Ectodermal cell (in vitro differentiated cells): ENCODE measurements around the gene KIAA1217.

ENCODE experiments used
- H3K27ac ChIP-seq: 2 replicates; pipeline ENCODE4 v1.7.0; 2013; ENCODE audit warnings: mild to moderate bottlenecking, low read depth, low read length; ENCODE audit not compliant: insufficient read depth, poor library complexity, severe bottlenecking
- H3K27me3 ChIP-seq: 2 replicates; pipeline ENCODE4 v1.7.0; 2013; ENCODE audit warnings: mild to moderate bottlenecking, low read length; ENCODE audit not compliant: insufficient read depth, control insufficient read depth, poor library complexity, severe bottlenecking
- H3K36me3 ChIP-seq: one replicate; pipeline ENCODE4 v1.7.0; 2013; ENCODE audit warnings: low read length; ENCODE audit not compliant: control insufficient read depth, insufficient read depth
- H3K4me1 ChIP-seq: one replicate; pipeline ENCODE4 v1.7.0; 2013; ENCODE audit warnings: low read length; ENCODE audit not compliant: control insufficient read depth, insufficient read depth
- H3K4me3 ChIP-seq: 2 replicates; pipeline ENCODE4 v1.7.0; 2013; ENCODE audit warnings: low read depth, low read length, control low read depth; ENCODE audit not compliant: insufficient read depth
- H3K9me3 ChIP-seq: 2 replicates; pipeline ENCODE4 v1.7.0; 2013; ENCODE audit warnings: mild to moderate bottlenecking, low read length, moderate library complexity; ENCODE audit not compliant: control insufficient read depth
- WGBS, 2 experiments: methylation state at CpG; one replicate each; pipeline ENCODE4 v1.1.7; 2013; ENCODE audit warnings: missing lambda C conversion rate in 2 of 2; 5-methylcytosine and 5-hydroxymethylcytosine counted together

The KIAA1217 gene

GRCh38 chr10:24378126-24378920 is 169.4 kb downstream of the KIAA1217 start:
- 92 to 94% methylated on average over 6 of the region's 6 CpGs for WGBS, 2 experiments
- Histone ChIP-seq H3K27ac (no peak overlapping the region), H3K4me3 (no peak overlapping the region), H3K9me3 (no peaks in the 10 kb centered on the region), H3K36me3 (no peaks in the 10 kb centered on the region), H3K4me1 (no peaks in the 10 kb centered on the region), H3K27me3 (no peaks in the 10 kb centered on the region)

- 91 to 95% methylated on average over 8 to 9 of the region's 9 CpGs for WGBS, 2 experiments
- H3K27ac ChIP-seq, result no peak overlapping the region
- no peaks in the 10 kb centered on the region for H3K27me3 ChIP-seq
- H3K36me3 ChIP-seq, result no peaks in the 10 kb centered on the region
- H3K4me3 ChIP-seq, result no peak overlapping the region
- no peaks in the 10 kb centered on the region for H3K4me1 ChIP-seq
- H3K9me3 ChIP-seq, result no peaks in the 10 kb centered on the region
These were observed 172.5 kb downstream of the KIAA1217 start for GRCh38 chr10:24381235-24382010.

- Histone ChIP-seq H3K27me3 (no peaks in the 10 kb centered on the region), H3K4me3 (no peak overlapping the region), H3K9me3 (no peaks in the 10 kb centered on the region), H3K36me3 (no peaks in the 10 kb centered on the region), H3K4me1 (no peaks in the 10 kb centered on the region), H3K27ac (no peak overlapping the region)
- WGBS, 2 experiments, result 94 to 95% methylated on average over 3 of the region's 3 CpGs
These were observed 173.1 kb downstream of the KIAA1217 start for GRCh38 chr10:24382045-24382444.

- H3K9me3 ChIP-seq, result no peaks in the 10 kb centered on the region
- no peaks in the 10 kb centered on the region for H3K36me3 ChIP-seq
- no peak overlapping the region for H3K27ac ChIP-seq
- H3K4me3 ChIP-seq, result no peak overlapping the region
- 92 to 93% methylated on average over 3 of the region's 3 CpGs for WGBS, 2 experiments
- H3K27me3 ChIP-seq, result no peaks in the 10 kb centered on the region
- H3K4me1 ChIP-seq, result no peaks in the 10 kb centered on the region
These were observed 173.6 kb downstream of the KIAA1217 start for GRCh38 chr10:24382596-24382978.

GRCh38 chr10:24382979-24383663 is 174.2 kb downstream of the KIAA1217 start:
- WGBS, 2 experiments, result 74 to 77% methylated on average over 12 of the region's 12 CpGs
- Histone ChIP-seq H3K36me3 (no peaks in the 10 kb centered on the region), H3K9me3 (no peaks in the 10 kb centered on the region), H3K4me1 (no peaks in the 10 kb centered on the region), H3K27me3 (no peaks in the 10 kb centered on the region), H3K4me3 (no peak overlapping the region), H3K27ac (no peak overlapping the region)

DNA sequence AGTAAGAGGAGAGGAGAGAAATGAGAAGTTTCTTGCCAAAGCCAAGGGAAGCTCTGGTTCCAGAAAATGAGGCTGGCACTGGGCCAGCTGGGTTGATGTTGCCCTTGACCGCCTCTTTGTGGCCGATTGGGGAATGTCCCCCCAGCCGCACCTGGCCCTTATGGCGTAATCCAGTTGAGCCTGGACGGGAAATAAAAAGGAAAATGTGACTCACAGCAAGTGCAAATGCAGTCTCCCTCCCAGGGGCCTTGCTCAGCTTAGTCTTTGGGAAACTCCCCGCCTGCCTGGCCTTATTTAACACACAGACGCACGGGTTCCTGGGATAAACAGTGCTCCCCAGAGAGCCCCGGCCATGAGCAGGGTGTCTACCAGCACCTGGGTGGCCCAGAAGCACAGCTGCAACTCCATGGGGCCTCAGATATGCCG is 174.8 kb downstream of the KIAA1217 start:
- 62 to 64% methylated on average over 10 of the region's 10 CpGs for WGBS, 2 experiments
- H3K9me3 ChIP-seq, result no peaks in the 10 kb centered on the region
- H3K36me3 ChIP-seq, result no peaks in the 10 kb centered on the region
- H3K4me3 ChIP-seq, result no peak overlapping the region
- H3K4me1 ChIP-seq, result no peaks in the 10 kb centered on the region
- H3K27ac ChIP-seq, result no peak overlapping the region
- H3K27me3 ChIP-seq, result no peaks in the 10 kb centered on the region

DNA sequence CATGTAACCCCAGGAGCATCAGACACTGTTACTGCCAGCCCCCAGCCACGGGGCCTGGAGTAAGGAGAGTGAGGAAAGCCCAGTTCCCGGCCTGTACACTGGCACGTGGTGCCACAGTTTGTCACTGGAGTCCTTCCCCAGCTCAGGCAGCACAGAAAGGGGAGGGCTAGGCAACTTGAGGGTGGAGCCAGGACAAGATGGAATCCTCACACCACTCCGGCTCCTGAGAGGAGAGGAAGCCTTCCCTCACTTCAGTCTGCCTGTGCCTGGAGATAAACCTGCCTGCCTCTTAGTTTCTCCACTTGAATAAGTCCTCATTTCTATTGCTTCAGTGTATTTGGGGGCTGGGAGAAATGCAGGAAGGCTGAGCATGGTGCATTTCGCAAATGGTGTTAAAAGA is 176.0 kb downstream of the KIAA1217 start:
- H3K27ac ChIP-seq, result no peak overlapping the region
- no peaks in the 10 kb centered on the region for H3K4me1 ChIP-seq
- no peaks in the 10 kb centered on the region for H3K36me3 ChIP-seq
- no peaks in the 10 kb centered on the region for H3K27me3 ChIP-seq
- no peaks in the 10 kb centered on the region for H3K9me3 ChIP-seq
- H3K4me3 ChIP-seq, result no peak overlapping the region
- WGBS, 2 experiments, result 86 to 88% methylated on average over 5 of the region's 5 CpGs

DNA sequence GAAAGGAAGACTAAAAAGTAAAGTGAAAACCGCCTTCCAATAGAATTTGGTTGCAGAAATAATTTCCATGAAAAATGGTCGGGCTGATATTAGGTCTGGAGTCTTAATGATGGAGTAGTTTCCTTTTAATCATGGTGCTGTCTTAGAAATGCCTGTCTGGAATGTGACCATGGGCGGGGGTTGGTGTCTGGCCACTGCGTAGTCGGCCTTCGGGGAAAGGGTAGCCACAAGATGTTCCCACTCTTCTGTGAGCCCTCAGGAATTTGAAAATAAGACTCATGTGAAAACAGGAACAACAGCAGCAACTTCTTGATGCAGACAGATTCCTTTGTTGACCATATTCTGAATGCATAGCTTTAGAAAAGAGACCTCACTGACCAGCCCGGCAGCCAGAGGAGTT is 176.8 kb downstream of the KIAA1217 start:
- Histone ChIP-seq H3K27ac (no peak overlapping the region), H3K4me3 (no peak overlapping the region), H3K36me3 (no peaks in the 10 kb centered on the region), H3K9me3 (no peaks in the 10 kb centered on the region), H3K4me1 (no peaks in the 10 kb centered on the region), H3K27me3 (no peaks in the 10 kb centered on the region)
- WGBS, 2 experiments, result 91 to 94% methylated on average over 7 of the region's 7 CpGs

DNA sequence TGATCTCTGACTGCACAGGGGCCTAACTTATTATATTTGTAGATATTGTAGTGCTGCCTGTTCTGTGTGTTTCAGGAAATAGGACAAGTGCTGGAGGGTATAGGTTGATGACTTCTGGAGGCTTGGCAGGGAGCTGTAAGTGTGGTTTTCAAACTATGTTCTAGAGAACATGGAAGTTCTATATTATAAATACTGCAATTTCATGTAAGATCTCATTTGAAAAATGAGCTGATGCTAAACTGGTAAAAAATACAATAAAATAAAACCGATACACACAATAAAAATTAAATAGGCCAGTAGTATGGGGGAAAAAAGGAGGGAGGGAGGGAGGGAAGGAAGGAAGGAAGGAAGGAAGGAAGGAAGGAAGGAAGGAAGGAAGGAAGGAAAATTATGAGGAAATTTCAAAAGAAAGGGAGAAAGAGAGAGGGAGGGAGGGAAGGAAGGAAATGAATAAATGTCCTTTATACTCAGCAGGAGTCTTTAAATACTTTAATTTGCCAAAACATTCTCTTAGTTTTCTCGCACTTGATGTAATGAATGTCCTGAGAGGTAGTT is 181.3 kb downstream of the KIAA1217 start:
- Histone ChIP-seq H3K4me3 (no peak overlapping the region), H3K27me3 (no peaks in the 10 kb centered on the region), H3K27ac (no peak overlapping the region), H3K36me3 (no peaks in the 10 kb centered on the region), H3K4me1 (no peaks in the 10 kb centered on the region), H3K9me3 (no peaks in the 10 kb centered on the region)
- 91% methylated on average over 1 of the region's 2 CpGs; no CpG with 5 or more reads in 1 of the 2 experiments for WGBS, 2 experiments

DNA sequence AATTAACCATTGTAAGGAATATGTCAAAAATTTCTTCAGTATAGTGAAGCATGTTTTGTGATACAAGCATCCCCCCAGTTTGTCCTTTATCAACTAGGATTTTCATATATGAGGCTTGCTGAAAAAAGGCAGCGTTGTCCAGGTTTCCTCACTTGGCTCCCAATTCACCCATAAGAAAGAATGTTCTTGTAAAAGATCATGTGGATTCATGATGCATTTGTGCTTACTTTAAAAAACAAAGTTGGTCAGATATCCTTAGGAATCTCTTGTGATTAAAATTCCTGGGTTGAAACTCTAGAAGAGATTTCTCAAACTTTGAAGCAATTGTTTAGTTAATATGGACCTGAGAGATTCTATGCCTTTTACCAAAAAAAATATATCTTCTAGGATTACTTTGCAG is 181.8 kb downstream of the KIAA1217 start:
- no peak overlapping the region for H3K4me3 ChIP-seq
- H3K9me3 ChIP-seq, result no peaks in the 10 kb centered on the region
- H3K27me3 ChIP-seq, result no peaks in the 10 kb centered on the region
- H3K4me1 ChIP-seq, result no peaks in the 10 kb centered on the region
- 92 to 100% methylated on average over 1 of the region's 1 CpG for whole genome bisulfite sequencing, 2 experiments
- no peaks in the 10 kb centered on the region for H3K36me3 ChIP-seq
- H3K27ac ChIP-seq, result no peak overlapping the region
